Measurements from ENCODE around the gene CEP250.

The CEP250 gene

DNA sequence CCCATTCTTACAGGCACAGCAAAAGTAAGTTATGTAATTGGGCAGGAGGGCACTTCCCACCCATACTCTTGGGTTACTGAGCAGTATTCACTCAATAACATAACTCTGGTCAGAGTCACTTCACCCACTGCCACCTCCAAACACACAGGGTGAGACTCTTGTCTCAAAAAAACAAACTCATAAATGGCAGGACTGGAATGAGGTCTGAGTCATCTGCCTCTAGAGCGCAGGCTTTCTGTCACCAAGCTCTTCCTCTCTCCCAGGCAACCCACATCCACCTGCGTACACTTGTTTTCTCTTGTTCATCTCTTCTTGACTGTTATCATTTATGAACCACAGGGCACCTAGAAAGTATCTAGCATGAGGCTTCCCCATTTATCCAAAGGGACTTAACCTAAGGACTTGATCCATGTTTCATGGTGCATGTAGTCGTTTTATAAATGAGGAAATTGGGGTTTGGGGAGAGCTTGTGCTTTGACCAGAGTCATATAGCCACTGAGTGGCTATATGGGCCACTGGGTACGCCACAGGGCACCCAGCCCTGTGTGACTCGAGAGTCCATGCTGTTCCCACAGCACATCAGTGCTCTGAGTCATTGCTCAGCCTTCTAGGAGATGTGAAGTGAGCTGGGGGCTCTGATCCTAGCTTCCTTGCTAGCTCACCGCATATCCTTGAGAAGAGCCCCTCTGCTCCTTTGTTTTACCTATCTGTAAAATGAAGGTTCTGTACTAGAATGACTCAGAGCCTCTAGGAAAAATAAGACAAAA, 51.7 kb downstream of the CEP250 start:
- no peak overlapping the region for H3K27ac ChIP-seq (replicated peaks)
- no peak overlapping the region for H3K4me3 ChIP-seq (replicated peaks; ENCODE audit: insufficient read depth, low read length)
- DNase-seq (ENCODE audit: low read depth in 1 of 2, low spot score in 1 of 2), result no peak
- H3K27me3 ChIP-seq (ENCODE audit: insufficient read depth, poor library complexity, severe bottlenecking), result no peaks in the 10 kb centered on the region
- TF ChIP-seq POLR2AphosphoS5 (IDR thresholded peaks at IDR 0.05; ENCODE audit: low read depth), result no peak
- TF ChIP-seq, protein P1, sequence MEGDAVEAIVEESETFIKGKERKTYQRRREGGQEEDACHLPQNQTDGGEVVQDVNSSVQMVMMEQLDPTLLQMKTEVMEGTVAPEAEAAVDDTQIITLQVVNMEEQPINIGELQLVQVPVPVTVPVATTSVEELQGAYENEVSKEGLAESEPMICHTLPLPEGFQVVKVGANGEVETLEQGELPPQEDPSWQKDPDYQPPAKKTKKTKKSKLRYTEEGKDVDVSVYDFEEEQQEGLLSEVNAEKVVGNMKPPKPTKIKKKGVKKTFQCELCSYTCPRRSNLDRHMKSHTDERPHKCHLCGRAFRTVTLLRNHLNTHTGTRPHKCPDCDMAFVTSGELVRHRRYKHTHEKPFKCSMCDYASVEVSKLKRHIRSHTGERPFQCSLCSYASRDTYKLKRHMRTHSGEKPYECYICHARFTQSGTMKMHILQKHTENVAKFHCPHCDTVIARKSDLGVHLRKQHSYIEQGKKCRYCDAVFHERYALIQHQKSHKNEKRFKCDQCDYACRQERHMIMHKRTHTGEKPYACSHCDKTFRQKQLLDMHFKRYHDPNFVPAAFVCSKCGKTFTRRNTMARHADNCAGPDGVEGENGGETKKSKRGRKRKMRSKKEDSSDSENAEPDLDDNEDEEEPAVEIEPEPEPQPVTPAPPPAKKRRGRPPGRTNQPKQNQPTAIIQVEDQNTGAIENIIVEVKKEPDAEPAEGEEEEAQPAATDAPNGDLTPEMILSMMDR (IDR thresholded peaks at IDR 0.05; ENCODE audit: insufficient read depth, low read length), result no peak
- TF ChIP-seq SPI1 (IDR thresholded peaks at IDR 0.05; ENCODE audit: borderline replicate concordance, low read depth), result no peak
- TF ChIP-seq GABPA (IDR thresholded peaks at IDR 0.05; ENCODE audit: low read depth), result no peak
- TF ChIP-seq, protein P2, sequence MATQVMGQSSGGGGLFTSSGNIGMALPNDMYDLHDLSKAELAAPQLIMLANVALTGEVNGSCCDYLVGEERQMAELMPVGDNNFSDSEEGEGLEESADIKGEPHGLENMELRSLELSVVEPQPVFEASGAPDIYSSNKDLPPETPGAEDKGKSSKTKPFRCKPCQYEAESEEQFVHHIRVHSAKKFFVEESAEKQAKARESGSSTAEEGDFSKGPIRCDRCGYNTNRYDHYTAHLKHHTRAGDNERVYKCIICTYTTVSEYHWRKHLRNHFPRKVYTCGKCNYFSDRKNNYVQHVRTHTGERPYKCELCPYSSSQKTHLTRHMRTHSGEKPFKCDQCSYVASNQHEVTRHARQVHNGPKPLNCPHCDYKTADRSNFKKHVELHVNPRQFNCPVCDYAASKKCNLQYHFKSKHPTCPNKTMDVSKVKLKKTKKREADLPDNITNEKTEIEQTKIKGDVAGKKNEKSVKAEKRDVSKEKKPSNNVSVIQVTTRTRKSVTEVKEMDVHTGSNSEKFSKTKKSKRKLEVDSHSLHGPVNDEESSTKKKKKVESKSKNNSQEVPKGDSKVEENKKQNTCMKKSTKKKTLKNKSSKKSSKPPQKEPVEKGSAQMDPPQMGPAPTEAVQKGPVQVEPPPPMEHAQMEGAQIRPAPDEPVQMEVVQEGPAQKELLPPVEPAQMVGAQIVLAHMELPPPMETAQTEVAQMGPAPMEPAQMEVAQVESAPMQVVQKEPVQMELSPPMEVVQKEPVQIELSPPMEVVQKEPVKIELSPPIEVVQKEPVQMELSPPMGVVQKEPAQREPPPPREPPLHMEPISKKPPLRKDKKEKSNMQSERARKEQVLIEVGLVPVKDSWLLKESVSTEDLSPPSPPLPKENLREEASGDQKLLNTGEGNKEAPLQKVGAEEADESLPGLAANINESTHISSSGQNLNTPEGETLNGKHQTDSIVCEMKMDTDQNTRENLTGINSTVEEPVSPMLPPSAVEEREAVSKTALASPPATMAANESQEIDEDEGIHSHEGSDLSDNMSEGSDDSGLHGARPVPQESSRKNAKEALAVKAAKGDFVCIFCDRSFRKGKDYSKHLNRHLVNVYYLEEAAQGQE (IDR thresholded peaks at IDR 0.05; ENCODE audit: insufficient replicate concordance, low read depth), result no peak

DNA sequence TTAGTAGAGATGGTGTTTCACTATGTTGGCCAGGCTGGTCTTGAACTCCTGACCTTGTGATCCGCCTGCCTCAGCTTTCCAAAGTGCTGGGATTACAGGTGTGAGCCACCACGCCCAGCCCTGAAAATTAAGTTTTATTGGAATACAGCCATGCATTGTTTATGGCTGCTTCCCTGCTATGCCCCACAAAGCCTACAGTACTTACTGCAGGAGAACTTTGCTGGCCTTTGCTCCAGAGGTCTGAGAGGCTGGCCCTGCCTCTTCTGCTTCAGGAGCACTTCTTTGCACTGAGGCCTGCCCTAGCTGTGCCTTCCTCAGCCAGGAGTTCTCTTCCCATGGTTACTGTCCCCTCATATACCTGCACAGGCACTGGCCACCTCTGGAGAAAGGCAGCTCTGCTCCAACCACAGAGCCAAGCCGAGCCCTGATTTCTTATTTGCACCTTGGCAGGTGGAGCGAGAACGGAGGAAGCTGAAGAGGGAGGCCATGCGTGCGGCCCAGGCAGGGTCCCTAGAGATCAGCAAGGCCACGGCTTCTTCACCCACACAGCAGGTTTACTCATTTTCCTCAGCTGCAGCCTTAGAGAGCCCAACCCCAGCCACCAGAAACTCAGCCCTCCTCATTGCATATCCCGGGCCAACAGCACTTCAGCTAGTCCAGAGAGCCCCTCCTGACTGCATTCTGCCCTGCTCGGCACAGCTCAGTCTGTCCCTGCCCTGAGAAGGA, 53.3 kb downstream of the CEP250 start:
- Histone ChIP-seq H3K27me3 (ENCODE audit: insufficient read depth, poor library complexity, severe bottlenecking) (no peaks in the 10 kb centered on the region), H3K27ac (replicated peaks) (no peak overlapping the region), H3K4me3 (replicated peaks; ENCODE audit: insufficient read depth, low read length) (no peak overlapping the region)
- TF ChIP-seq GABPA (IDR thresholded peaks at IDR 0.05; ENCODE audit: low read depth) (no peak), SPI1 (IDR thresholded peaks at IDR 0.05; ENCODE audit: borderline replicate concordance, low read depth) (no peak), POLR2AphosphoS5 (IDR thresholded peaks at IDR 0.05; ENCODE audit: low read depth) (no peak)
- TF ChIP-seq, protein P2 (IDR thresholded peaks at IDR 0.05; ENCODE audit: insufficient replicate concordance, low read depth), result no peak
- TF ChIP-seq, protein P1 (IDR thresholded peaks at IDR 0.05; ENCODE audit: insufficient read depth, low read length), result no peak
- DNase-seq (ENCODE audit: low read depth in 1 of 2, low spot score in 1 of 2), result no peak

DNA sequence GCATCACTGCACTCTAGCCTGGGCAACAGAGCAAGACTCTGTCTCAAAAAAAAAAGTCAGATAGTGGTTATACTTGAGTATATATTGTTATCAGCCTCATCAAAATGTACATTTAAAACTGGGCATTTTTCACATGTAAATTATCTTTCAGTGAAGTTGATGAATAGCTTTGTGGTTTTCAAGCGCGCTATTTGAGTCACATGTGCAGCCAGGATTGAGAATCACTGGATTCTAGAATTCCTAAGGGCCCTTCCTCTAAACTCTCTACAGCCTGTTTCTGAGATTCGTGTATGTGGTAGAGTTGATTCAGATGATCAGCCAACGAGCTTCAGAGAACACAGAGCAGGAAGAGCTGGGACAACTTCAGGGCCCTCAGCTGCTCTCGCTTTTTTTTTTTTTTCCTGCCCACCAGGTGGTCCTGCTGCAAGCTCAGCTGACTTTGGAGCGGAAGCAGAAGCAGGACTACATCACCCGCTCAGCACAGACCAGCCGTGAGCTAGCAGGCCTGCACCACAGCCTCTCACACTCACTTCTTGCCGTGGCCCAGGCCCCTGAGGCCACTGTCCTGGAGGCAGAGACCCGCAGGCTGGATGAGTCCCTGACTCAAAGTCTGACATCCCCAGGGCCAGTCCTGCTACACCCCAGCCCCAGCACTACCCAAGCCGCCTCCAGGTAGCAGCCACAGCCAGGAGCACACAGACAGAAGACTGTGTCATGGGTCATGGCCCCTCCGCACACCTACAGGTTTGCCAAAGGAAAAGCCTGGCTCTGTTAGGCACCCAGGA, 55.7 kb downstream of the CEP250 start:
- no peak for DNase-seq (ENCODE audit: low read depth in 1 of 2, low spot score in 1 of 2)
- Histone ChIP-seq H3K27ac (replicated peaks) (no peak overlapping the region), H3K4me3 (replicated peaks; ENCODE audit: insufficient read depth, low read length) (no peak overlapping the region), H3K27me3 (ENCODE audit: insufficient read depth, poor library complexity, severe bottlenecking) (no peaks in the 10 kb centered on the region)
- TF ChIP-seq GABPA (IDR thresholded peaks at IDR 0.05; ENCODE audit: low read depth) (no peak), POLR2AphosphoS5 (IDR thresholded peaks at IDR 0.05; ENCODE audit: low read depth) (no peak), SPI1 (IDR thresholded peaks at IDR 0.05; ENCODE audit: borderline replicate concordance, low read depth) (no peak)
- TF ChIP-seq, protein P2 (IDR thresholded peaks at IDR 0.05; ENCODE audit: insufficient replicate concordance, low read depth), result no peak
- TF ChIP-seq, protein P1 (IDR thresholded peaks at IDR 0.05; ENCODE audit: insufficient read depth, low read length), result no peak

Measured in HL-60 (cell line).